ENCODE measurements around the gene VOPP1. TPM values are rescaled to one million over a fixed set of nuclear protein-coding genes. Genes with fewer than 3 reads are reported as not detected.
"Not testable (repeated sequence)": the region's sequence is repeated elsewhere in the genome, so short reads cannot be mapped to it uniquely, and the experiment has no call there.

Gene VOPP1
- total RNA-seq, 4 donors from 2014 or later = 22.1 to 79.2 (median 73.9) TPM

DNA sequence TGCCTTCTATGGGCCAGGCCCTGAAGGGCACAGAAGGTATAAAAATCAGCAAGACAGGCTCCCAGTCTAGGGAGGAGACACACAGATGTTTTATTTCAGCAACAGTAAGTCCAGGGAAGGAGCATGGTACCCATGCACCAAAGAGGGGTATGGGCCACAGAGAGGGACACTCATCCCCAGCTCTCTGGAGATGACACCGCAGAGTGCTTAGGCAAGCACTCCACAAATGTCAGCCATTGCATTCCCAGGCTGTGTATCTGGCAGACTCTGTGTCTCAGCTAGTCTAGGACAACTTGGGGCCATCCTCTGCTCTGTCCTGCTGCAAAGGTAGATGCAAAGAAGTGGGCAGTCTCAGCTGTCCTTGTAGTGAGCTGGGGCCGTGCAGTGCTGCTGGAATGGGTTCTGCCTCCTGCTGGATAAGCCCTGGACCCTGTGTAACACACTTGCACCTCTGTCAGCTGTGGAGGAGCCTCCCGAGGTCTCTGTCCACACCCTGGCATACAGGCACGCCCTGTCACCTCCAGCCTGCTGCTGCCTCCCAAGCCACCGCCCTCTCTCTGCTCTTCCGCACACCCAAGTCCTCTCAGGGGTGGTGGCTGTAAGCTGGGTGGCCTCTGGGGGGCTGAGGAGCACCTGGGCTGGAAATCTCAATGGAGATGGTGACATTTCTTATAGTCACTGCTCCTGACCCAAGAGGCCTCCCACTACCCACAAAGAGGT lies 57.6 kb downstream of the VOPP1 start:
- Histone ChIP-seq H3K36me3 (peaks cover 0 to 17% (median 0%) of the 10 kb centered on the region in 4 donors), H3K4me3 (no peak overlapping the region), H3K27ac (peak overlapping the region in 2 of 4 donors; percentile 56 to 63), H3K4me1 (peaks cover 7 to 11% (median 10%) of the 10 kb centered on the region in 4 donors), H3K9me3 (no peaks in the 10 kb centered on the region), H3K27me3 (no peaks in the 10 kb centered on the region)
- TF ChIP-seq POLR2AphosphoS5 (IDR thresholded peaks at IDR 0.05) = no peak
- TF ChIP-seq POLR2A (IDR thresholded peaks at IDR 0.05) = no peak
- no peak for TF ChIP-seq EP300 (IDR thresholded peaks at IDR 0.05; ENCODE audit: low read depth)
- TF ChIP-seq, protein P1, sequence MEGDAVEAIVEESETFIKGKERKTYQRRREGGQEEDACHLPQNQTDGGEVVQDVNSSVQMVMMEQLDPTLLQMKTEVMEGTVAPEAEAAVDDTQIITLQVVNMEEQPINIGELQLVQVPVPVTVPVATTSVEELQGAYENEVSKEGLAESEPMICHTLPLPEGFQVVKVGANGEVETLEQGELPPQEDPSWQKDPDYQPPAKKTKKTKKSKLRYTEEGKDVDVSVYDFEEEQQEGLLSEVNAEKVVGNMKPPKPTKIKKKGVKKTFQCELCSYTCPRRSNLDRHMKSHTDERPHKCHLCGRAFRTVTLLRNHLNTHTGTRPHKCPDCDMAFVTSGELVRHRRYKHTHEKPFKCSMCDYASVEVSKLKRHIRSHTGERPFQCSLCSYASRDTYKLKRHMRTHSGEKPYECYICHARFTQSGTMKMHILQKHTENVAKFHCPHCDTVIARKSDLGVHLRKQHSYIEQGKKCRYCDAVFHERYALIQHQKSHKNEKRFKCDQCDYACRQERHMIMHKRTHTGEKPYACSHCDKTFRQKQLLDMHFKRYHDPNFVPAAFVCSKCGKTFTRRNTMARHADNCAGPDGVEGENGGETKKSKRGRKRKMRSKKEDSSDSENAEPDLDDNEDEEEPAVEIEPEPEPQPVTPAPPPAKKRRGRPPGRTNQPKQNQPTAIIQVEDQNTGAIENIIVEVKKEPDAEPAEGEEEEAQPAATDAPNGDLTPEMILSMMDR (IDR thresholded peaks at IDR 0.05) = no peak
- 78 to 100% methylated on average over 1 to 5 of the region's 6 CpGs for WGBS, 2 donors (ENCODE audit: low coverage in 1 of 2)
- in situ Hi-C loops (cut with MboI; ENCODE audit: low pct_ligation_motif_present in 1 of 4, low pct_unique_long_range_greater_than_20kb in 1 of 4, low sequenced_read_pairs in 3 of 4) (no loop called here), intact Hi-C loops (cut with DNase I; ENCODE audit: low total_unique reads) (no loop called here)
- DNase-seq = no peak

DNA sequence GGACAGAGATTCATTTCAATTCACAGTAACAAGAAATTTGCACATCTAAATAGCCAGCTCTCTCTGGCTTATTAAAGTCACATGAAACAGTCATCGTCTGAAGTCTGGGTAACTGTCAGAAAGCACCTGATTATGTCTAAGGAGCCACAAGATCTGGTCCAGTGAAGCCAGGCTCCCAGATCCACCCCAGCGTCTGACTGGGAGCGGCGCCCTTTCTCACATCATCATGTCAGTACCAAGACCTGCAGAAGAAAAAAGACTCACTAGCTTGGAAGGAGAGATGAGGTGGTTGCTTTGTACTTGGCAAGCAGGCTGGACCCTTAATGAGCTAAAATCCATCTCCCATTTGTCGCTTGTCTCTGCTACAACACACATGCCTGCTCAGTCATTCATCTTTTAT lies 58.4 kb downstream of the VOPP1 start:
- H3K36me3 ChIP-seq = peaks cover 0 to 12% (median 0%) of the 10 kb centered on the region in 4 donors
- intact Hi-C loops (cut with DNase I; ENCODE audit: low total_unique reads) = no loop called here
- WGBS, 2 donors (ENCODE audit: low coverage in 1 of 2) = 87 to 95% methylated on average over 4 to 5 of the region's 5 CpGs

GRCh38 chr7:55512635-55513191 lies 59.6 kb downstream of the VOPP1 start:
- TF ChIP-seq POLR2AphosphoS5 (IDR thresholded peaks at IDR 0.05) = no peak
- no peak for TF ChIP-seq POLR2A (IDR thresholded peaks at IDR 0.05)
- TF ChIP-seq, protein P1 (IDR thresholded peaks at IDR 0.05) = no peak
- TF ChIP-seq EP300 (IDR thresholded peaks at IDR 0.05; ENCODE audit: low read depth) = no peak
- H3K4me1 ChIP-seq = peaks cover 7 to 11% (median 10%) of the 10 kb centered on the region in 4 donors
- in situ Hi-C loops (cut with MboI; ENCODE audit: low pct_ligation_motif_present in 1 of 4, low pct_unique_long_range_greater_than_20kb in 1 of 4, low sequenced_read_pairs in 3 of 4) (no loop called here), intact Hi-C loops (cut with DNase I; ENCODE audit: low total_unique reads) (no loop called here)
- no peak overlapping the region for H3K27ac ChIP-seq
- H3K9me3 ChIP-seq = no peaks in the 10 kb centered on the region
- 86% methylated on average over 10 of the region's 10 CpGs; no CpG with 5 or more reads in 1 of the 2 donors for WGBS, 2 donors (ENCODE audit: low coverage in 1 of 2)
- no peak for DNase-seq
- no peak overlapping the region for H3K4me3 ChIP-seq
- peaks cover 0 to 8% (median 0%) of the 10 kb centered on the region in 4 donors for H3K36me3 ChIP-seq
- no peaks in the 10 kb centered on the region for H3K27me3 ChIP-seq

More for the DNA sequence above, 58.4 kb downstream of the VOPP1 start:
- no peak for DNase-seq
- no peaks in the 10 kb centered on the region for H3K27me3 ChIP-seq
- peaks cover 7 to 11% (median 10%) of the 10 kb centered on the region in 4 donors for H3K4me1 ChIP-seq
- no peaks in the 10 kb centered on the region for H3K9me3 ChIP-seq
- no peak for TF ChIP-seq EP300 (IDR thresholded peaks at IDR 0.05; ENCODE audit: low read depth)
- TF ChIP-seq, protein P1 (IDR thresholded peaks at IDR 0.05) = no peak
- no peak for TF ChIP-seq POLR2A (IDR thresholded peaks at IDR 0.05)
- no peak for TF ChIP-seq POLR2AphosphoS5 (IDR thresholded peaks at IDR 0.05)
- in situ Hi-C loops (cut with MboI; ENCODE audit: low pct_ligation_motif_present in 1 of 4, low pct_unique_long_range_greater_than_20kb in 1 of 4, low sequenced_read_pairs in 3 of 4) = no loop called here
- no peak overlapping the region for H3K4me3 ChIP-seq
- H3K27ac ChIP-seq = peak overlapping the region in 2 of 4 donors; percentile 56 to 63

DNA sequence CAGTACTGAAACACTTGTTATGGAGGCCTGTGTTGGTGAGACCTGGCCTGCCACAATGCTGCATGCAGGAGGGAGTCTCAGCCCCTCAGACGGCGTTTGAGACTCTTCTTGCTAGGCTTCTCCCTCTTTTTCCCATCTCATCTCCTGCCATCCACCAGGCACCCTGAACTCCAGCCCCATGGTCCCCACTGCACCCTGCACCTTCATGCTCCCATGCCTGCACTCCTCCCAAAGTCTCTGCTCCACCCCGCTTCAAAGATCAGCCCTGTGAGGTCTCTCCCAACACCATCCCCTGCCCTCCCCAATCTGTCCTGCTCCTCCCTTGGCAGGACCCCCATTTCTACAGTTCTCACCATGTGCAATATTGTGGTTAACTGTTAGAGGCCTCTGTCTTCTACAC lies 61.7 kb downstream of the VOPP1 start:
- 90% methylated on average over 3 of the region's 3 CpGs; no CpG with 5 or more reads in 1 of the 2 donors for WGBS, 2 donors (ENCODE audit: low coverage in 1 of 2)
- in situ Hi-C loops (cut with MboI; ENCODE audit: low pct_ligation_motif_present in 1 of 4, low pct_unique_long_range_greater_than_20kb in 1 of 4, low sequenced_read_pairs in 3 of 4) = no loop called here
- DNase-seq = no peak

DNA sequence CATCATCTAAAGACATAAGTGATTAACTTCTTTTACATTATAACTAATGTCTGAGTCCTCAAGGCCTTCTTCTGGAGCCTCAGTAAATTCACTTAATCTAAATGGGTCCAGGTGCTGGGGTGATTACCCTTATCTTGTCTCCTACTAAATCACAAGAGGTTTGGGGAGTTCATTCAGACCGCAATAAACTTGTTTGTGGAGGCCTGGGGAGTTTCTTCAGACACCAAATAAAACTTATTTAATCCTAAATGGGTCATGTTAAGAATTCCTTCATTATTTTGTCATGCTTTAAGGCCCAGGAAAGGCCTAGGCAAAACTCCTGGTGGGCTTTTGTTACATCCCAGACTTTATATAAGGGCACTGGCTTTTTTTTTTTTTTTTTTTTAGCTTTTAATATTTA lies 62.1 kb downstream of the VOPP1 start:
- peak overlapping the region in 1 of 4 donors; percentile 6 for H3K27ac ChIP-seq
- H3K36me3 ChIP-seq; intact Hi-C loops (cut with DNase I; ENCODE audit: low total_unique reads); in situ Hi-C loops (cut with MboI; ENCODE audit: low pct_ligation_motif_present in 1 of 4, low pct_unique_long_range_greater_than_20kb in 1 of 4, low sequenced_read_pairs in 3 of 4); H3K9me3 ChIP-seq; H3K4me3 ChIP-seq; H3K4me1 ChIP-seq; DNase-seq; H3K27me3 ChIP-seq: not testable (repeated sequence)
- WGBS, 2 donors (ENCODE audit: low coverage in 1 of 2) = 71 to 84% methylated on average over 1 of the region's 1 CpG

More for the DNA sequence above, 61.7 kb downstream of the VOPP1 start:
- Histone ChIP-seq H3K4me1 (peaks cover 1 to 7% (median 3%) of the 10 kb centered on the region in 4 donors), H3K27ac (peak overlapping the region in 1 of 4 donors; percentile 6), H3K27me3 (no peaks in the 10 kb centered on the region), H3K4me3 (no peak overlapping the region), H3K36me3 (peaks cover 0 to 4% (median 0%) of the 10 kb centered on the region in 4 donors), H3K9me3 (no peaks in the 10 kb centered on the region)
- no peak for TF ChIP-seq POLR2A (IDR thresholded peaks at IDR 0.05)
- TF ChIP-seq, protein P1 (IDR thresholded peaks at IDR 0.05) = no peak
- no peak for TF ChIP-seq POLR2AphosphoS5 (IDR thresholded peaks at IDR 0.05)
- no peak for TF ChIP-seq EP300 (IDR thresholded peaks at IDR 0.05; ENCODE audit: low read depth)
- intact Hi-C loops (cut with DNase I; ENCODE audit: low total_unique reads) = no loop called here

Data from transverse colon (tissue), 4 donors.